Activated T-helper 1 cell treated with anti-CD3 and anti-CD28 coated beads, Interleukin-12 subunit alpha, Interleukin-12 subunit beta, Interleukin-2, Interleukin-4 antibody, amounts not matched to agents 30 ng/mL and 10 ng/mL and 1 ng/mL, durations not matched to agents 14 hours and 24 hours and 36 hours (primary cell): Measurements from ENCODE around the gene SPATA13. TPM values are rescaled to one million over a fixed set of nuclear protein-coding genes. Genes with fewer than 3 reads are reported as not detected.

ENCODE experiments used
- DNase-seq: peaks from one replicate; pipeline ENCODE4 v3.0.0; 2021; ENCODE audit warnings: low spot score
- H3K27ac Mint-ChIP-seq: one replicate; pipeline ENCODE4 v1.8.0; 2021; ENCODE audit warnings: mild to moderate bottlenecking, mixed read lengths
- H3K27me3 Mint-ChIP-seq: one replicate; pipeline ENCODE4 v1.8.0; 2022; ENCODE audit warnings: mild to moderate bottlenecking, moderate library complexity, mixed read lengths; ENCODE audit not compliant: insufficient read depth
- H3K36me3 Mint-ChIP-seq: one replicate; pipeline ENCODE4 v1.8.0; 2021; ENCODE audit warnings: low read depth, mixed read lengths
- H3K4me1 Mint-ChIP-seq: one replicate; pipeline ENCODE4 v1.8.0; 2021; ENCODE audit warnings: low read depth, mixed read lengths
- H3K4me3 Mint-ChIP-seq: one replicate; pipeline ENCODE4 v1.8.0; 2021; ENCODE audit warnings: mild to moderate bottlenecking, moderate library complexity, mixed read lengths
- H3K9me3 Mint-ChIP-seq: one replicate; pipeline ENCODE4 v1.8.0; 2021; ENCODE audit warnings: mixed read lengths
- intact Hi-C: fragments of 100-400 bp; cut with micrococcal nuclease; formaldehyde crosslinking; loops from one replicate; pipeline ENCODE4 v1.15.1; 2024
- total RNA-seq: library from RNA; stranded (reverse); gene quantifications from 2 replicates; pipeline ENCODE4 v1.2.3, GENCODE V29; 2022

Gene SPATA13
- total RNA-seq, 1 donor from 2014 or later, result 56.2 TPM

GRCh38 chr13:24161980-24162525 is 1.5 kb downstream of the SPATA13 start:
- no peaks in the 10 kb centered on the region for H3K27me3 Mint-ChIP-seq
- peaks cover 16% of the 10 kb centered on the region for H3K36me3 Mint-ChIP-seq
- peak overlapping the region; percentile 92 for H3K4me3 Mint-ChIP-seq
- DNase-seq, result no peak
- H3K9me3 Mint-ChIP-seq, result no peaks in the 10 kb centered on the region
- H3K27ac Mint-ChIP-seq, result peak overlapping the region; percentile 76
- intact Hi-C loops, result loop anchor here (2.0 to 10.0 kb wide), 6 partner anchors 39 to 787 kb away; partner anchors contain the start of gene PARP4
- H3K4me1 Mint-ChIP-seq, result peaks cover 32% of the 10 kb centered on the region

- intact Hi-C loops, result loop anchor here (5.0 to 10.0 kb wide), 4 partner anchors 180 to 788 kb away; partner anchors contain the start of gene PARP4
- no peak overlapping the region for H3K27ac Mint-ChIP-seq
- H3K27me3 Mint-ChIP-seq, result no peaks in the 10 kb centered on the region
- H3K36me3 Mint-ChIP-seq, result peaks cover 17% of the 10 kb centered on the region
- H3K4me1 Mint-ChIP-seq, result peaks cover 37% of the 10 kb centered on the region
- H3K4me3 Mint-ChIP-seq, result peak overlapping the region; percentile 92
- H3K9me3 Mint-ChIP-seq, result no peaks in the 10 kb centered on the region
- DNase-seq, result no peak
Observed at GRCh38 chr13:24162604-24163003, 2.1 kb downstream of the SPATA13 start.

GRCh38 chr13:24165746-24166145 is 5.2 kb downstream of the SPATA13 start:
- H3K27ac Mint-ChIP-seq, result peak overlapping the region; percentile 25
- DNase-seq, result no peak
- intact Hi-C loops, result loop anchor here (2.0 to 10.0 kb wide), 3 partner anchors 13 to 791 kb away; no protein-coding TSS in a partner anchor
- peaks cover 30% of the 10 kb centered on the region for H3K36me3 Mint-ChIP-seq
- no peaks in the 10 kb centered on the region for H3K9me3 Mint-ChIP-seq
- H3K4me1 Mint-ChIP-seq, result peaks cover 57% of the 10 kb centered on the region
- H3K4me3 Mint-ChIP-seq, result no peak overlapping the region
- peaks cover 4% of the 10 kb centered on the region for H3K27me3 Mint-ChIP-seq

- H3K36me3 Mint-ChIP-seq, result peaks cover 30% of the 10 kb centered on the region
- peaks cover 56% of the 10 kb centered on the region for H3K4me1 Mint-ChIP-seq
- intact Hi-C loops, result loop anchor here (5.0 to 10.0 kb wide), 2 partner anchors 204 to 792 kb away; no protein-coding TSS in a partner anchor
- no peak for DNase-seq
- no peaks in the 10 kb centered on the region for H3K9me3 Mint-ChIP-seq
- H3K27me3 Mint-ChIP-seq, result peaks cover 4% of the 10 kb centered on the region
- H3K4me3 Mint-ChIP-seq, result no peak overlapping the region
- no peak overlapping the region for H3K27ac Mint-ChIP-seq
Observed at GRCh38 chr13:24166561-24166960, 6.0 kb downstream of the SPATA13 start.

- Mint-ChIP-seq H3K4me1 (peaks cover 53% of the 10 kb centered on the region), H3K27me3 (peaks cover 4% of the 10 kb centered on the region), H3K9me3 (no peaks in the 10 kb centered on the region), H3K36me3 (peaks cover 28% of the 10 kb centered on the region), H3K27ac (peak overlapping the region; percentile 77), H3K4me3 (no peak overlapping the region)
- intact Hi-C loops, result loop anchor here (1.0 to 10.0 kb wide), 8 partner anchors 8 to 793 kb away; partner anchors contain the start of gene SPATA13
- no peak for DNase-seq
Observed at GRCh38 chr13:24167666-24168391, 7.3 kb downstream of the SPATA13 start.

- no peak for DNase-seq
Observed at GRCh38 chr13:24168392-24168750, 7.9 kb downstream of the SPATA13 start.

GRCh38 chr13:24168979-24169378 is 8.5 kb downstream of the SPATA13 start:
- H3K27me3 Mint-ChIP-seq, result peaks cover 4% of the 10 kb centered on the region
- no peak for DNase-seq
- no peak overlapping the region for H3K4me3 Mint-ChIP-seq
- peaks cover 55% of the 10 kb centered on the region for H3K4me1 Mint-ChIP-seq
- H3K27ac Mint-ChIP-seq, result peak overlapping the region; percentile 9
- intact Hi-C loops, result loop anchor here (1.0 to 10.0 kb wide), 8 partner anchors 9 to 794 kb away; partner anchors contain the start of gene SPATA13
- H3K36me3 Mint-ChIP-seq, result peaks cover 27% of the 10 kb centered on the region
- no peaks in the 10 kb centered on the region for H3K9me3 Mint-ChIP-seq

More at GRCh38 chr13:24168392-24168750, 7.9 kb downstream of the SPATA13 start:
- Mint-ChIP-seq H3K27me3 (peaks cover 4% of the 10 kb centered on the region), H3K9me3 (no peaks in the 10 kb centered on the region), H3K4me1 (peaks cover 55% of the 10 kb centered on the region), H3K27ac (peak overlapping the region; percentile 77), H3K4me3 (no peak overlapping the region), H3K36me3 (peaks cover 28% of the 10 kb centered on the region)
- intact Hi-C loops, result loop anchor here (1.0 to 10.0 kb wide), 8 partner anchors 8 to 794 kb away; partner anchors contain the start of gene SPATA13

GRCh38 chr13:24172071-24172470 is 11.6 kb downstream of the SPATA13 start:
- no peak overlapping the region for H3K27ac Mint-ChIP-seq
- no peak for DNase-seq
- peaks cover 21% of the 10 kb centered on the region for H3K36me3 Mint-ChIP-seq
- peaks cover 56% of the 10 kb centered on the region for H3K4me1 Mint-ChIP-seq
- intact Hi-C loops, result no loop called here
- peaks cover 4% of the 10 kb centered on the region for H3K27me3 Mint-ChIP-seq
- H3K9me3 Mint-ChIP-seq, result no peaks in the 10 kb centered on the region
- no peak overlapping the region for H3K4me3 Mint-ChIP-seq

- H3K27me3 Mint-ChIP-seq, result peaks cover 2% of the 10 kb centered on the region
- H3K4me3 Mint-ChIP-seq, result no peak overlapping the region
- peak overlapping the region; percentile 14 for H3K27ac Mint-ChIP-seq
- H3K36me3 Mint-ChIP-seq, result peaks cover 15% of the 10 kb centered on the region
- intact Hi-C loops, result no loop called here
- DNase-seq, result no peak
- no peaks in the 10 kb centered on the region for H3K9me3 Mint-ChIP-seq
- peaks cover 45% of the 10 kb centered on the region for H3K4me1 Mint-ChIP-seq
Observed at GRCh38 chr13:24173795-24174194, 13.3 kb downstream of the SPATA13 start.

GRCh38 chr13:24175847-24176246 is 15.3 kb downstream of the SPATA13 start:
- Mint-ChIP-seq H3K4me3 (no peak overlapping the region), H3K9me3 (no peaks in the 10 kb centered on the region), H3K36me3 (peaks cover 15% of the 10 kb centered on the region), H3K27me3 (no peaks in the 10 kb centered on the region), H3K4me1 (peaks cover 39% of the 10 kb centered on the region), H3K27ac (no peak overlapping the region)
- intact Hi-C loops, result loop anchor here (5.0 kb wide), 2 partner anchors 54 to 56 kb away; no protein-coding TSS in a partner anchor
- no peak for DNase-seq

- Mint-ChIP-seq H3K4me1 (peaks cover 39% of the 10 kb centered on the region), H3K27me3 (no peaks in the 10 kb centered on the region), H3K27ac (no peak overlapping the region), H3K36me3 (peaks cover 15% of the 10 kb centered on the region), H3K4me3 (no peak overlapping the region), H3K9me3 (no peaks in the 10 kb centered on the region)
- DNase-seq, result no peak
- intact Hi-C loops, result loop anchor here (5.0 kb wide), 2 partner anchors 54 to 56 kb away; no protein-coding TSS in a partner anchor
Observed at GRCh38 chr13:24176351-24177101, 16.0 kb downstream of the SPATA13 start.

GRCh38 chr13:24178847-24179485 is 18.4 kb downstream of the SPATA13 start:
- H3K4me1 Mint-ChIP-seq, result peaks cover 39% of the 10 kb centered on the region
- peaks cover 17% of the 10 kb centered on the region for H3K9me3 Mint-ChIP-seq
- H3K4me3 Mint-ChIP-seq, result no peak overlapping the region
- H3K27ac Mint-ChIP-seq, result peak overlapping the region; percentile 75
- H3K36me3 Mint-ChIP-seq, result peaks cover 17% of the 10 kb centered on the region
- H3K27me3 Mint-ChIP-seq, result no peaks in the 10 kb centered on the region
- DNase-seq, result no peak
- intact Hi-C loops, result loop anchor here (1.0 to 5.0 kb wide), 6 partner anchors 8 to 82 kb away; no protein-coding TSS in a partner anchor
